CD1c-positive myeloid dendritic cell (primary cell): Measurements from ENCODE around the gene KRT15.

Experiments
- DNase-seq: peaks from one replicate; pipeline ENCODE4 v3.0.0-alpha.2; 2016; ENCODE audit errors: extremely low spot score

The KRT15 gene

DNA sequence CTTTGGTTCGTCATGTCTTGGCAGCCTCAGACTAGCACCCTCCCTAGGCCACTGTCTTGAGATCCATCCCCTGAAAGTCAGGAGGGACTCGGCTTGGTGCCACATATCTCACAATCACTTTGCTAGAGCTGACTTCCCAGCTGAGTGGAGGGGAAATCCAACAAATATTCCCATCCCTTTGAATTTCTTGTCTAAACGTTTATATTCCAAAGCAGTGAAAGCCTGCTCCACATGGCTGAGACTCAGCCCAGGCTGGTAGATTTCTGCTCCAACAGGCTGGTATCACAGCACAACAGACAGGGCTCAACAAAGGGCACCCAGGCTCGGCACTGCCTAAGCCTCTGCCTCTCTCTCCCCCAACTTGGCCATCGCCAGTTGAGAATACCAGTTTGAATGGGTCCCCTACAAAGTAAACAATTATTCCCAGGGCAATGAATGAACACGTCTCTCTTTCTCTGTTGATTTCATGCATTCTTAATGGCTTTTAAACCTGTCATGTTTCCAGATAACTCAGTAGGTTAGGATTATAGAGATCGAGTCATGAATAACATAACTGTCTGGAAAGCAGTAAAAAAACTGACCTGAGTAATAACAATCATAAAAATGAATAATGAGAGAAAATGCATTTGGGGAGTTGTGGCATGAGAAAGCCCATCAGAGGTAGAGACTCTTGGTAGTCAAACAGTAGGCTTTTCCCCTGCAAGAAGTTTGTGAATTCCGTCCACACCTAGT, 14.3 kb downstream of the KRT15 start:
- no peak for DNase-seq

DNA sequence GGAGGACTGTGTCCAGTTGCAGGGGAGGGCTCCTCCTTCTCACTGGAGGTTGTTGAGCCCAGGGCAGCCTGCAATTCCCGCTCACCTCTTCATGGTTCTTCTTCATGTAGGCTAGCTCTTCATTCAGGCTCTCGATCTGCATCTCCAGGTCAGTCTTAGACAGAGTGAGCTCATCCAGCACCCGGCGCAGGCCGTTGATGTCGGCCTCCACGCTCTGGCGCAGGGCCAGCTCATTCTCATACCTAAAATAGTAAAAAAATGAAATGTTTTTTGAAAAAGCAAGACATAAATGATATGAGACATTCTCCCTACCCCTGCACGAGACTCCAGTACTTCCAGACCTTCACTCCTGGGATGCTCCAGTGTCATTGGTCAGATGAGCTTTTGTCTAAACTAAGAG, 15.5 kb downstream of the KRT15 start:
- DNase-seq: no peak

DNA sequence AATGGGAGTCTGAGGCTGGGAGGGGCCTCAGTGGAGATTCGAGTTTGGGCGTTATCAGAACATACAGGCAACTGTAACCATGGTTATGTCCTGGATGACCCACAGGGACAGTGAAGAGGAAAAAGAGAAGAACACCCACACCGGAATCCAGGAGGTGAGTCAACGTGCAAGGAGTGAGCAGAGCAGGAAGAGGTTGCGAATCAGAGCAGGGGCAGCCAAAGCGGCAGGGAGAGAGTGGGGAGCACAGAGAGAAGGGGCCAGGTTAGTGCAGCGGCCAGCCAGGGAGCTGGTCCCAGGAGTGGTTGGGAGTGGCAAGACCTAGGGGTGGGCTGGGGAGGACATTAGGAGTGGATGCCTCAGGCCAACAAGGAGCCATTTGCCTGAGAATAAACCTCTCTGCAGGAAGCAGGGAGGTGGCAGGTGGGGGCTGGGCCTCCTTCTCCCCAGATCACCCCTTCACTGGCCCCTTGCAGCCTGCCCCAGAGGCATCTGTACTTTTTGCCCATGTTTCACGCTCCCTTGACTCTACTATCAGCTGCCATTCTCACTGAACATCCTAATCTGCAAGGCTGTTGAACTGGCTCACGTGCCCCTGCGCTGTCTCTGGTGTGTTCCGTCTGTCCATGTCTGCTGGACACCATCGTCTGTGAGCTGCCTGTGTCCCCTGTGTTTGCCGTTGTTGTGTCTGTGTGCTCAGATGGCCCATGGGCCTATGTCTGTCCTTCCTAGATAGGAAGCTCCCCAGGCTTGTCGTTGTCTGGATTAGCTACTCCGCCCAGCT, 18.4 kb downstream of the KRT15 start:
- peak; percentile 72 for DNase-seq

DNA sequence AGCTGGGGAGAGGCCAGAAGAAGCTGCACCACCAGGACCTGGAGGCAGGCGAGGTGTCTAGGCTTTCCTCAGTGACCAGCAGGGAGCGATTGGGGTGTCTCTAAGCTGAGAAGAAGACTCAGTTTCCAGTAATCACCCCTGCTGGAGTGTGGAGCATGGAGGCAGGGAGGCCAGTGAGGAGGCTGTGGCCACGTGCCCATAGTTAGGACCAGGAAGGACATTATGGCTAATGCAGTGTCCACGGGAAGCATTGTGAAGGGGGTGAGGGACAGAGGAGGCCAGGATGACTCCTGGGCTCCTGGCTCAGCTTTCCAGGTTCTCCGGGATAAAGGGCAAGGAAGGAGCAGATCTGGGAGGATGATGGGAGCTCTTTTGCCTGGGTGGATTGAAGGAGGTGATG, 19.0 kb downstream of the KRT15 start:
- no peak for DNase-seq

DNA sequence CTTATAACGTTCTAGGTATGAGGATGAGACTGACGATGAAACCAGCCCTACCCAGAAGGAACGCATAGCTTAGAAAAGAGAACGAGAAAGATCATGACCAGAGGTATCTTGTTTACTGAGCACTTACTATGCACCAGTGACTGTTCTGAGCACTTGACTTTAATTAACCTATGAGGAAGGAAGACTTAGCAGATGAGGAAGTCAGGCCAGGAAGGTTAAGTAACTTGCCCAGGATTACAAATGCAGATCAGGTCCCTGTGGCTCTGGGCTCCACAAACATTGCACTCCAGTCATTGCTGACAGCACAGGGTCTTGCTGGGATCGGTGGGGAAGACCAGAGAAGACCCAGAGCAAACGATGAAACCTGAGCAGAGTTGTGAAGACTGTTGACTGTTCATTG, 20.4 kb downstream of the KRT15 start:
- peak; percentile 80 for DNase-seq

DNA sequence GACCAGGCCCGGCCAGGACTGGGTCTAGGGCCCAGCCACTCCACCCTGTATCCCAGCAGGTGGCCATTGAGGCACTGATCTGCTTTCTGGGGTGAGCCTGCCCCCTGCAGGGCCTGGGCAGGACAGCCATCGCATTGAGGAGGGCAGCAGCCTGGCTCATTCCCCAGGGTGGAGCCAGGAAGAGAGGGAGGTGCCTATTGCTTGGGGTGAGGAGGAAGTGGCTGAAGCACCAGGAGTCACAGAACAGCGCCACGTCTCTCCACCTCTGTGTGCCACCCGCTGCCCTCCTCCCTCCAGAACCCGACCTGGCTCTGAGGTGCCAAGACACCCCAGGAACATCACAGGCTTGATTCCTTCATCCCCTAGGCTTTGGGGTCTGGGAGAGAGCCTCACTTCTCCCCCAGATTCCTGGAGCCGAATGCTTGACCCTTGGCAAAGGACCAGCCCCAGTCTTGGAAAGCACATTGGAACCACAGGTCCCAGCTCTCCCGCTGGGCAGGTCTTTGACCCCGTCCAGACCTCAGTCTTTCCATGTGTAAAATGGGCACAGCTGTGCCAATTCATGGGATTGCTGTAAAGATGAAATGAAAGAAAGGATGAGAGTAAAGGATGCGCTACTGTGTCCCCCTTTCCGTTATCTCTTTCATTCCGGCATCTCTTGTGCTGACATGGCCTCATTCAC, 21.7 kb downstream of the KRT15 start:
- DNase-seq: peak; percentile 85

DNA sequence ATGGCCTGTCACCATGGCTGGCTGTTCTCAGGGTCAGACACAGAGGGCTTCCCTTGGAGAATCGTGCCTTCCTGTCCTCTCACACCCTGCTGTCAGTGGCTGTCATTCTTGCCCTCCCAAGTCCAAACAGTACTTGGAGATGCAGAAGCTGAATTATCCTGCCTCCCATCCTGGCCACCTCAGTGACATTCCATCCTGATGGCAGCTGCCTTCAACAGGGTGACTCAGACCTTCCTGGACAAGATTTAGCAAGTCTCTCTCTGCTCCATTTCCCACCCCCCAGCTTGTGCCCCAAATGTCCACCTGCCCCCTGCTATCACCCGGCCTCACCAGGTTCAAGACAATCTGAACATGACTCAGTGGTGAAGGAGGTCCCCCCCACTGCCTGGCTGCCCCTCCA, 24.2 kb downstream of the KRT15 start:
- DNase-seq: no peak

DNA sequence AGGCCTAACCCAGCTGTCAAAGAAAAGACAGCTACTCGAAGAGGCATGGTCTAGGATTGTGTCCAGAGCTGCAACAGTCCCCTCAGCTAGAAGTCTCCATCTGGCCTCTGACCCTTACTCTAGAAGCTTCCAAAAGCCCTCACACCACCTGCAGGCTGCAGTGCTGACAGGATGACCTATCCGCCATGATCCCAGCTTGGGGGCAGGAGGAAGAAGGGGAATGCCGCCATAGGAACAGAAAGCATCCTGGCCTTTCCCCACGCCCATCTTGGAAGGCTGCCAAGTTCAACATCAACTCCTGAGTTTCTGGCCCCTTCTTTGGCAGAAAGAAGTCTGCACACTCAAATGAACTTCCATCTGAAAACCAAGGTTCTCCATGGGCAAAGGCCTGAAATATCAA, 25.9 kb downstream of the KRT15 start:
- DNase-seq: peak; percentile 33

DNA sequence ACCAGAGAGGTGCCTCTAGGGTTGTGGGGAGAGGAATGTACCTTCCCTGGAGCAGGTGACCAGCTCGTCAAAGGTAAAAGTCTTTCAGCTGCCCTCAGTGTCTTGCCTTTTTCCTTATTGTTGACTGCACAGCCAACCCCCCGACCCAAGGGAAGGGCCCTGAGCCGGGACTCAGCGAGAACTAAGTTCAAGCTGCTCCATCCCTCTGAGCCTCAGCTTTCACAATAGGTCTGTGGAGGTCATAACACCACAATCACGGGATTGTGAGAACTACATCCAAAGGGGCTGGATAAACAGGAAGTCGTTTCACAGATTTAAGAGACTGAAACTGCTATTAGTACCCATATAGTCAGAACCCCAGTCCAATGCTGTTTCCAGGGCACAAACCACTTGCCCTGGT, 26.3 kb downstream of the KRT15 start:
- peak; percentile 80 for DNase-seq

DNA sequence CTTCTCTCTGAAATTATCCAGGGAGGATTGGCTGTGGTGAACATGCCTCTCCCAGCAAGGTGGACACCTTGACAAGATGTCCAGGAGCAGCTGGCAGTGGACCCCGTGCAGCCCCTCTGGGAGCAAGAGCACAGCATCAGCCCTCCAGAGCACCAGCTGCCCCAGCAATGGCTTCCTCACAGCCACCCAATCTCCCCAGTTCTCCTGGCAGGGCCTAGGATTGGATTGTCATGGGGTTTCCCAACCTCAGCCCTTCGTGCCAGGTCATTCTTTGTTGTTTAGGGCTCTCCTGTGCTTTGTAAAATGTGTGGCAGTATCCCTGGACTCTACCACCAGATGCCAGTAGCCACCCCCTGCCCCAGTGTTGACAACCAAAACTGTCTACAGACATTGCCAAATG, 27.2 kb downstream of the KRT15 start:
- DNase-seq: no peak

DNA sequence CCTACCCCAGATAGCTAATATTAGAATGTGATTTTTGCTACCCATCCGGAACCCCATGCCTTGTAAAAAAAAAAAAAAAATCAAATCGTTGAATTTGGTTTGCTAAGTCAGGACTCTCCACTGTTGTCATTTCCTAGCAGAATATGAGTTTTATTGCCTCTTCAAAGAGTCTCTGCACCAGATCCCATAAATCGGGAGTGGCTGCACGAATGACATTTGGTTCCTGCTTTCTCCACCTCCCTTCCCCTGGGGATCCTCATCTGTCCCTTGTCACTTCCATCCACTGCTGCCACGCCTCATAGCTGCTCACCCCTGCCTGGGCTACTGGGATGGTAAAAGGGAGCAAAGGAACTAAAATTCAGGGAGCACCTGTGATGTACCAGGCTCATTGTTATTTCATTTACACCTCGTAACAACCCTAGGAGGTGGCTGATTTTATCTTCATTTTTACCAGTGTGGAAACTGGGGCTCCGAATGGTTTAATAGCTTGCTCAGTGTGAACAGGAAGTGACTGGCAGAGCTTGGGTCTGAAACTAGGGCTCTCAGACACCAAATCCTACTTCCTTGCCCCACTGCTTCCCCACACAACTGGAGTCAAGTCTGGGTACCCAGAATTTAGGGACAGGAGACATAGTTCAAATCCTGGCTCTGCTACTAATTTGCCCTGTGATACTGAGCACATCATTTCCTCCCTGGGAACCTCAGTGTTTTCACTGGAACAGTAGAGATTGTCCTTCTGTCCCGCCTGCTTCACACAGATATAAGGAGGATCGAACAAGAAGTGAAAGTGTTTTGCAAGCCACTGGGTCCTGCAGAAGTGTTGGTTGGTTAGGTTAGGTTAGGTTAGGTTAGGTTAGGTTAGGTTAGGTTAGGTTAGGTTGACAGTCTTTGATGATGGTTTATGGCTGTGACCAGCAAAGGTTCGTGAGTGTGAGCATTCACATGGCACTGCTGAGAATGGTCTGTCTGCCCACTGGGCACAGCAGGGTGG, 28.4 kb downstream of the KRT15 start:
- DNase-seq: peak; percentile 51

DNA sequence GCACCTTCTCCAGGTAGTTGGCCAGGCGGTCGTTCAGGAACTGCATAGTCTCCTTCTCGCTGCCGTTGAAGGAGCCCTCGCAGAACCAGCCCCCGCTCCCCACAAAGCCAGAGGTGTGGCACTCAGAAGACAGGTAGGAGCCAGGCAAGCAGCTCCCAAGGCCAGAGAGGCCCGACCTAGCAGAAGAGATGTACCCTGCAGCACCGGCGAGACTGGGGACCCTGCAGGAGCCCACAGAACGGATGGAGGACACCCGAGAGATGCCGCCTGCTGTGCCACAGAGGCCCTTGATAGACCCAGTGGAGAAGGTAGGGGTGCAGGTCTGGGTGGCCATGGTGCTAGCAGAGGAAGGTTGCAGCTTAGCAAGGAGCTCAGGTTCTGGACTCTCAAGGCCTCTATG, 29.2 kb downstream of the KRT15 start, which contains the start of gene KRT36:
TSS of gene KRT36 (minus strand) at position 380 of the 400 bp plus-strand sequence. CDS start at position 334, 46 bp downstream.
- no peak for DNase-seq

DNA sequence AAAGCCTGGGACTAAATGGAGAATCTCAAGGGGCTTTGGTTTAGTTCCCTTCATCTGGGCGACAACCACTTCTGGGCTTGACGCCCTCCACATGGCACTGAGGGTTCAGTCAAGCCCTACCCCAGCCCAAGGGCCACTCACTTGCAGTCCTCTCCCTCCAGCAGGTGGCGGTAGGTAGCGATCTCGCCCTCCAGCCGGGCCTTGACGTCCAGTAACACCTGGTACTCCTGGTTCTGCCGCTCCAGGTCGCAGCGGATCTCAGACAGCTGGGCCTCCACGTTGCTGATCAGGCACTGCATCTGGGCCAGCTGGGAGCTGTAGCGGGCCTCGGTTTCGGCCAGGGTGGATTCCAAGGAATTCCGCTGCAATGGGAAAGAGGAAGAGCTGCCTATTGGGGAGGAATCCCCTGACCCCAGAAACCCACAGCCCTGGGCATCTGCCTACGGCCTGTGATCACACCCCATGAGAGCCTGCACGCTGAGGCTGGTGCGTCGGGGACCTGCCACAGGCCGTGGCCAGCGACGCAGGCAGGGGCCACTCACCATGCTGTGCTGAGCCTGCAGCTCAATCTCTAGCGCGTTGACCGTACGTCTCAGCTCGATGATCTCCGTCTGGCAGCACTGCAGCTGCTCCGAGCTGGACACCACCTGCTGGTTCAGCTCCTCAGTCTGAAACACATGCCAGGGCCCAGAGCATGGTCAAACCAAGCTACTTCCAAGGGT, 31.7 kb downstream of the KRT15 start:
- DNase-seq: peak; percentile 40

DNA sequence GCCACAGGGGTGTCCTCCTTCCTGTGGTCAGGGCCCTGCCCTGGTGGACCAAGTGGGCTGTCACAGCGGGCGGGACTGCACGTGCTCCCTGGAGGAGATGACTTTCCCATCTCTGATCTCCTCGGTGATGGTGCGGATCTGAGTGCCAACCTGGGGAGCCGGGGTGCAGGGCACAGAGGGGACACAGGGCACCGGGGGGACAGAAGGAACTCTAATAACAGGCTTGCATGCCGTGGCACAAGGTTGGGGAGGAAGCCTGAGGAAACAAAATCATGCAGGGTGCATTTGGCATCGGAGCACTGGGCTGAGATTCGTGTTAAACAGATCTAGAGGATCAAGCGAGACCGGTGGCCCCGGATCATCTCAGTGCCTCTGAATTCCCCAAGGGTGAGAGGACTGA, 32.4 kb downstream of the KRT15 start:
- DNase-seq: no peak

DNA sequence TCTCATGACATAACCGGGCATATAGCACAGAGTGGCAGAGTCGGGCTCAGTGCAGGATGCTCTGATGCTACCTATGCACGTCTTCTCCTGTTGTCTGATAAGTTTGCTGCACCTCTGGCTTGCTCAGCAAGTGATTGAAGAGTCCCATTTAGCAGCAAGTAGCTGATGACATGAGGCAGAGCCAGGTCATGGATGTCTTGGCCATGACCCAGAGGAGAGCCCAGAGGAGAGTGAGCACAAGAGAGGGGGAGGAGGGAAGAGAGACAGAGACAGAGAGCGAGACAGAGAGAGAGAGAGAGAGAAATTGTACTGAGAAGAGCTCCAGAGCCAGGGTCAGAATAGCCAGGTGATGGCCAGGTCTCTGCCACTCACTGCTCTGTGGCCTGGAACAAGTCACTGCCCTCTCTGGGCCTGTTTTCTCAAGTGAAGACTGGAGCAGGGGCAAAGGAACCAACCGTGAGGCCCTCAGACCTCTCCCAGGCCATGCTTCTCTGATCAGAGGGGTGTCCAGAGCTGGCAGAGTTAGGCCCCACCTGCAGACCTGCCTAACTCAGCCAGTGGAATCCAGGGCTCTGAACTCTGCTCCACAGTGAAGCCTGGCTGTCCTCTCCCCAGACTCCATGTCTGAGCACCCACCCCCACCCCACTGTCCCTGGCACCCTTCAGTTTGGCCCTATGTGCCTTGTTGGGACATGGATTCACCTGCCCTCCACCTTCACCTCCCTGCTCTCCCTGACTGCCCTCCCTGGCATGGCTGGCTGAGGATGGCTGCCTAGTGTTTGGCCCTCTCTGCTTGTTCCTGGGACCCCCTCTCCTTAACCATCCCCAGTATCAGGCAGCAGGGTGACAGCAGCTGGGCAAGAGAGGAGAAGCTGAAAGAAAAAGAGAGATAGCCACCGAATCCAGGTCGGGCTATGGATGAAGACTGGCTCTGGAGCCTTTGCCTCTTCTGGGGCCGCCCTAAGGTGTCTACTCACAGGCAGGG, 33.5 kb downstream of the KRT15 start:
- DNase-seq: no peak

DNA sequence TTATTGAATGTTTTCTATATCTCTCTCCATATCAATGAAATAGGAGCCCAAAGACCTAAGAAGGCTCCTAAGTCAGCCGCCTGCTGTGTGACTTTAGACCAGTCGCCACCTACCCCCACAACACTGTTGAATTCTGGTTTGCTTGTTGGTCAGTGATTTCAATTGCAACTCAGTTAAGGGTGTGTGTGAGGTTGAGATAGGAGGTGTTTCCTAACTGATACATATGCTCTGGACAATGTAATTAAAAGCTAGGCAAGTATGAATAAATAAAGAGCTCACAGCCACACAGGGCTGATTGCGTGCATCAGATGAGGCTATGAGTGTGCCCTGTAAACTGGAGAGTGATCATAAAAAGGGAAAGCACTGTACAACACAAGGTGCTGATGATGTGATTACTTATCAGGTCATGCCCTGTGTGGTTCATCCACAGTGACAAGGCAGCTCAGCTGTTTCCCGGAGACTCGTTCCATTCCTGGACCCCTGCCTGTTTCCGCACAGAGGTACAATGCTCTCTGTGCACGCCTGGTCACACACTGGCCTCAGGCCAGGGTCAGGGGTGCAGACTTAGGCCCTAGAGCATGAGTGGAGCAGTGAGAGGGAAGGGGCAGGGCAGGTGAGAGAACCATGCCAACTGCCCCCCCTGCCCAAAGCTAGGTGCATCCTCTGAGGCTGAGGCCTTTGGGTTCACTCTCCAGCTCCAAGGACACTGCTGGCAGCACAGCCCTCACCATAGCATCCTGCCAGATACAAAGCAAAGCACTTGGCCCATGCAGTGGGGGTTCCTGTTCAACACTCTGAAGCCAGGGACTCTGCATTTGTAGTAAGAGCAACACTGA, 34.5 kb downstream of the KRT15 start:
- DNase-seq: no peak

DNA sequence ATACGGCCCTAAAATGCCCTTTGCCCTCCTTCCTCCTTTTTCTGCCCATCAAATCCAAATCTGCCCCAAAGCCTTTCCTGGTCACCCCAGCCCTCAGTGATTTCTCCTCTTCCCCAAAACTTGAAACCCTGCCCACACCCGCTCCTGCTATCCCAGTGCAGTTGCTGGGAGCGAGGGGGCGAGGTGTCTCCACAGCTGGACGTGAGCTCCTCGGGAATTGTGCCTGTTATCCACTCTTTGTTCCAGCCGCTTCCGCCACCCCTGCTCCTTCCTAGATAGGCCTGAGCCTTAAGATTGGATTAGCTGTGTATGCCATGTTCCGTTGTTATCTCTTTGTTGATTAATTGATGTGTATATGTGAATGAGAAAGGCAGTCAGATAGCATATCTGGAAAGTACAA, 35.2 kb downstream of the KRT15 start:
- no peak for DNase-seq

DNA sequence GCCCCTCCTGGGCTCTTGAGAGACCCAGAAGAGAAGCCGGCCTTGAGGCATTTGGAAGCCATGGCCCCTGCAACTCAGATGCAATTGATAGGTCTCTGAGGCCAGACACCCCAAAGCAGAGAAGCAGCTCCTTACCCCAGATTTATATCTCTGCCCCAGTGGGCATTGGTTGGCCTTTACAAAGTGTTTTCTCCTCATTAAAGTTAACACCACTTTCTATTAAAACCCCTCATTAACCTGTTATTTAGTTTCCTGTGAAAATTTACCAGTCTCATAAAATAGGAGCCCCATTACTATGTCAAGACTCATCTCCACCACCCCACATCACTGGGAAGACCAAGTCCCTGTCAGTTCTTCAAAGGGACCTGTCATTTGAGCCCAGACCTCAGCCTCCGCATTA, 37.7 kb downstream of the KRT15 start, which contains the start of gene KRT35:
TSS of gene KRT35 (minus strand) at position 116 of the 400 bp plus-strand sequence. CDS start at position 62, 54 bp downstream.
- DNase-seq: no peak
